SK-N-SH (cell line): ENCODE results near the gene MTHFD1L. TPM values are rescaled to one million over a fixed set of nuclear protein-coding genes. Genes with fewer than 3 reads are reported as not detected.
A peak's percentile ranks its signal among the peaks of the same experiment; 100 is the strongest.

Source experiments
- CTCF ChIA-PET: fragments of 300-600, 350-600 bp; formaldehyde crosslinking; extraction: SDS; loops from one replicate; lab custom pipeline; 2021; lab: Yijun Ruan, JAX
- POLR2A ChIA-PET: fragments of 350-600 bp; sonication (Branson Sonifier 250); formaldehyde crosslinking; extraction: SDS; loops from one replicate; lab custom pipeline; 2020; ENCODE audit warnings: antibody characterized with exemption, inconsistent platforms; lab: Yijun Ruan, JAX
- DNase-seq: peaks from one replicate; pipeline ENCODE4 v3.0.0; 2012
- H2AFZ ChIP-seq: fragments of 200-600 bp; sonication (generic); 2 replicates; pipeline ENCODE4 v1.8.1; 2016; ENCODE audit warnings: antibody characterized with exemption, mild to moderate bottlenecking, low read depth
- H3F3A ChIP-seq: fragments of 200-600 bp; sonication (generic); replicated peaks from 2 replicates; pipeline ENCODE3; 2016; ENCODE audit warnings: antibody characterized with exemption, mild to moderate bottlenecking; ENCODE audit not compliant: insufficient read depth
- H3K27ac ChIP-seq, 2 experiments: fragments of 200-500 bp in 1 of 2; fragments of 200-600 bp in 1 of 2; sonication (Bioruptor generic) in 1 of 2; sonication (generic), shearing (Covaris generic) in 1 of 2; 2 replicates each; pipeline versions ENCODE4 v1.5.1 to v1.6.1; 2014 to 2016; ENCODE audit warnings: low read depth in 2 of 2, inconsistent platforms in 1 of 2, low read length in 1 of 2, mild to moderate bottlenecking in 1 of 2, mixed read lengths in 1 of 2
- H3K27me3 ChIP-seq: fragments of 200-600 bp; sonication (generic), shearing (Covaris generic); 2 replicates; pipeline ENCODE4 v1.6.1; 2016; ENCODE audit warnings: mixed run types; ENCODE audit not compliant: insufficient read depth
- H3K36me3 ChIP-seq, 2 experiments: fragments of 200-500 bp in 1 of 2; fragments of 200-600 bp in 1 of 2; sonication (Bioruptor generic) in 1 of 2; sonication (generic) in 1 of 2; replicated peaks in 1 of 2; 2 replicates each; pipeline versions ENCODE3 to v1.5.1; 2014 to 2016; ENCODE audit warnings: low read length in 1 of 2, mild to moderate bottlenecking in 1 of 2; ENCODE audit not compliant: insufficient read depth in 2 of 2, control insufficient read depth in 1 of 2
- H3K4me1 ChIP-seq, 2 experiments: fragments of 200-500 bp in 1 of 2; fragments of 200-600 bp in 1 of 2; sonication (Bioruptor generic) in 1 of 2; sonication (generic), shearing (Covaris generic) in 1 of 2; 2 replicates each; pipeline versions ENCODE4 v1.5.1 to v1.6.1; 2014 to 2016; ENCODE audit warnings: low read depth in 1 of 2, low read length in 1 of 2, mixed run types in 1 of 2; ENCODE audit not compliant: insufficient read depth in 2 of 2, control insufficient read depth in 1 of 2
- H3K4me2 ChIP-seq: fragments of 200-600 bp; sonication (generic), shearing (Covaris generic); 2 replicates; pipeline ENCODE4 v1.6.1; 2017; ENCODE audit warnings: mixed run types
- H3K4me3 ChIP-seq, 2 experiments: fragments of 200-500 bp in 1 of 2; fragments of 200-600 bp in 1 of 2; sonication (Bioruptor generic) in 1 of 2; sonication (generic), shearing (Covaris generic) in 1 of 2; 2 replicates each; pipeline versions ENCODE4 v1.5.1 to v1.8.1; 2014 to 2016; ENCODE audit warnings: low read depth in 2 of 2, inconsistent platforms in 1 of 2, low read length in 1 of 2, mild to moderate bottlenecking in 1 of 2, mixed read lengths in 1 of 2, moderate library complexity in 1 of 2
- H3K79me2 ChIP-seq: fragments of 200-600 bp; sonication (generic); 2 replicates; pipeline ENCODE4 v1.8.1; 2017; ENCODE audit warnings: mild to moderate bottlenecking; ENCODE audit not compliant: insufficient read depth
- H3K9ac ChIP-seq: fragments of 200-600 bp; sonication (generic); 2 replicates; pipeline ENCODE4 v1.6.1; 2017; ENCODE audit warnings: mixed run types
- H3K9me2 ChIP-seq: fragments of 200-600 bp; sonication (generic); 2 replicates; pipeline ENCODE4 v1.6.1; 2017; ENCODE audit warnings: mixed run types
- H3K9me3 ChIP-seq: fragments of 200-600 bp; sonication (generic); 2 replicates; pipeline ENCODE4 v1.6.1; 2017; ENCODE audit warnings: mixed run types, mild to moderate bottlenecking, moderate library complexity
- H4K20me1 ChIP-seq: fragments of 200-600 bp; sonication (generic); 2 replicates; pipeline ENCODE4 v1.6.1; 2017; ENCODE audit warnings: mild to moderate bottlenecking, mixed run types; ENCODE audit not compliant: insufficient read depth
- ELF1 ChIP-seq: IDR thresholded peaks from 2 replicates; pipeline ENCODE4 v1.4.0; 2012
- FOXJ3 ChIP-seq: sonication (generic); formaldehyde crosslinking; IDR thresholded peaks from 2 replicates; pipeline ENCODE4 v1.5.1; 2020; ENCODE audit warnings: mild to moderate bottlenecking, missing genetic modification reagents
- IRF3 ChIP-seq: fragments of 150-350 bp; IDR thresholded peaks from 2 replicates; pipeline ENCODE4 v1.6.1; 2016; ENCODE audit warnings: mild to moderate bottlenecking, low read depth, low read length
- JUND ChIP-seq: IDR thresholded peaks from 2 replicates; pipeline ENCODE4 v1.4.0; 2012
- MAX ChIP-seq: IDR thresholded peaks from 2 replicates; pipeline ENCODE4 v1.4.0; 2012; ENCODE audit warnings: low read depth
- NRF1 ChIP-seq: IDR thresholded peaks from 2 replicates; pipeline ENCODE4 v1.6.1; 2012; ENCODE audit warnings: low read depth, mild to moderate bottlenecking, low read length
- PBX3 ChIP-seq: IDR thresholded peaks from 2 replicates; pipeline ENCODE4; 2012
- POLR2AphosphoS5 ChIP-seq: IDR thresholded peaks from 2 replicates; pipeline ENCODE4 v1.6.1; 2012; ENCODE audit warnings: low read depth, low read length
- RAD21 ChIP-seq: IDR thresholded peaks from 2 replicates; pipeline ENCODE4 v1.6.1; 2012; ENCODE audit warnings: mild to moderate bottlenecking, low read length
- RXRA ChIP-seq: IDR thresholded peaks from 2 replicates; pipeline ENCODE4 v1.4.0; 2012; ENCODE audit warnings: low read depth, mild to moderate bottlenecking, borderline replicate concordance
- SIN3A ChIP-seq: IDR thresholded peaks from 2 replicates; pipeline ENCODE4 v1.6.1; 2012; ENCODE audit warnings: low read depth, mild to moderate bottlenecking, low read length, moderate library complexity, borderline replicate concordance
- TCF12 ChIP-seq: IDR thresholded peaks from 2 replicates; pipeline ENCODE4 v1.4.0; 2012
- TEAD4 ChIP-seq: IDR thresholded peaks from 2 replicates; pipeline ENCODE4 v1.4.0; 2012; ENCODE audit warnings: mild to moderate bottlenecking, borderline replicate concordance; ENCODE audit not compliant: insufficient read depth
- USF2 ChIP-seq: fragments of 150-350 bp; IDR thresholded peaks from 2 replicates; pipeline ENCODE4 v1.6.1; 2017; ENCODE audit warnings: antibody characterized with exemption, low read length, low read depth, borderline replicate concordance
- YY1 ChIP-seq: IDR thresholded peaks from 2 replicates; pipeline ENCODE4 v1.4.0; 2012; ENCODE audit warnings: low read depth, mild to moderate bottlenecking
- WGBS: methylation state at CpG from one replicate; pipeline ENCODE4 v1.1.6; 2017; ENCODE audit warnings: low lambda C conversion rate; 5-methylcytosine and 5-hydroxymethylcytosine counted together
- polyA plus RNA-seq, 3 experiments: library from polyadenylated mRNA; depleted of rRNA; stranded (reverse); fragments of >200 nt; gene quantifications; 2 replicates each; pipeline ENCODE4 v1.2.3, GENCODE V29; 2012

MTHFD1L gene
- polyA plus RNA-seq, 1 of the 3 experiments (the other 2 are of a cell fraction), result 37.0 TPM

- Histone ChIP-seq H3K4me2 (peak overlapping the region; percentile 52), H3K27ac (peak overlapping the region; percentile 92 to 96), H3K79me2 (peaks cover 3% of the 10 kb centered on the region; the same call in 1 of the 2 replicates), H3K9me3 (no peaks in the 10 kb centered on the region), H3K9me2 (no peaks in the 10 kb centered on the region), H3K9ac (peak overlapping the region; percentile 76), H3K4me1 (peaks cover 14 to 34% of the 10 kb centered on the region in 2 experiments), H4K20me1 (no peaks in the 10 kb centered on the region), H3K27me3 (no peaks in the 10 kb centered on the region), H3K4me3 (no peak overlapping the region; a peak in 1 of 4 replicates), H3K36me3 (peaks cover 5 to 11% of the 10 kb centered on the region in 2 experiments), H3F3A (peaks cover 51% of the 10 kb centered on the region), H2AFZ (no peak overlapping the region)
- ChIA-PET POLR2A (interaction anchor here (1.2 kb wide), 1 partner anchor 13 kb away, joined by 3 read pairs; no protein-coding TSS in a partner anchor), CTCF (interaction anchor here (0.9 to 1.2 kb wide), 3 partner anchors 31 to 280 kb away, joined by 3 to 6 read pairs (median 3); no protein-coding TSS in a partner anchor)
- no peak for TF ChIP-seq TEAD4
- no peak for TF ChIP-seq RAD21
- TF ChIP-seq POLR2AphosphoS5, result 0 out of 2 replicates have a peak, but pooled peaks have one; percentile 26
- no peak for TF ChIP-seq NRF1
- TF ChIP-seq MAX, result 0 out of 2 replicates have a peak, but pooled peaks have one; percentile 32
- TF ChIP-seq YY1, result no peak
- peak; percentile 25; the same call in 1 of the 2 replicates for TF ChIP-seq RXRA
- no peak for TF ChIP-seq FOXJ3 (CRISPR knock-in tag)
- 0 out of 2 replicates have a peak, but pooled peaks have one; percentile 10 for TF ChIP-seq SIN3A
- TF ChIP-seq IRF3, result no peak
- TF ChIP-seq ELF1, result no peak
- no peak for TF ChIP-seq USF2
- TF ChIP-seq TCF12, result peak; percentile 56; the same call in 1 of the 2 replicates
- peak; percentile 17; the same call in 1 of the 2 replicates for TF ChIP-seq PBX3
- TF ChIP-seq JUND, result 0 out of 2 replicates have a peak, but pooled peaks have one; percentile 22
- 33% methylated on average over 25 of the region's 26 CpGs for WGBS
- DNase-seq, result peak; percentile 38
Measured at GRCh38 chr6:151044465-151045441, 179.3 kb downstream of the MTHFD1L start.
